Thoracic aorta (tissue), 2 donors: ENCODE results near the gene AFG1L. TPM values are rescaled to one million over a fixed set of nuclear protein-coding genes. Genes with fewer than 3 reads are reported as not detected.

Experiments
- ATAC-seq: fragments of 150-250 bp; one replicate; pipeline ENCODE4 v1.8.0; 2017; ENCODE audit warnings: low read depth; ENCODE audit not compliant: insufficient number of reproducible peaks, low FRiP score
- DNase-seq: peaks from one replicate; pipeline ENCODE4 v3.0.0-alpha.2; 2020; ENCODE audit warnings: low spot score
- H3K27ac ChIP-seq, 2 donors: fragments of 200-600 bp; sonication (generic); 1 replicate in 1 of 2; 2 replicates in 1 of 2; pipeline ENCODE4 v1.5.1; 2016; ENCODE audit warnings: mild to moderate bottlenecking in 2 of 2, moderate library complexity in 2 of 2
- H3K27me3 ChIP-seq: fragments of 200-600 bp; sonication (generic); replicated peaks from 2 replicates; pipeline ENCODE4 v1.6.0; 2016; ENCODE audit warnings: mild to moderate bottlenecking; ENCODE audit not compliant: insufficient read depth
- H3K36me3 ChIP-seq: fragments of 200-600 bp; sonication (generic); one replicate; pipeline ENCODE4 v1.5.1; 2016
- H3K4me1 ChIP-seq, 2 donors: fragments of 200-600 bp; sonication (generic); 1 replicate in 1 of 2; 2 replicates in 1 of 2; pipeline versions ENCODE4 v1.5.1 to v1.6.0; 2016; ENCODE audit warnings: low read depth in 2 of 2, mild to moderate bottlenecking in 1 of 2; ENCODE audit not compliant: control insufficient read depth in 1 of 2
- H3K4me3 ChIP-seq: fragments of 200-600 bp; sonication (generic); 2 replicates; pipeline ENCODE4 v1.5.1; 2016; ENCODE audit warnings: mild to moderate bottlenecking
- H3K9me3 ChIP-seq: fragments of 200-600 bp; sonication (generic); 2 replicates; pipeline ENCODE4 v1.5.1; 2016
- CTCF ChIP-seq: fragments of 200-600 bp; sonication (generic); IDR thresholded peaks from one replicate; pipeline ENCODE4 v1.5.1; 2019; ENCODE audit warnings: antibody characterized with exemption
- total RNA-seq, 2 donors: library from RNA; depleted of rRNA; stranded (reverse); fragments of >200 nt; gene quantifications; one replicate each; pipeline versions ENCODE4 v1.1.0 to v1.2.3, GENCODE V29; 2016

Gene AFG1L
- total RNA-seq, 2 donors from 2014 or later = 1.7 to 21.7 TPM

DNA sequence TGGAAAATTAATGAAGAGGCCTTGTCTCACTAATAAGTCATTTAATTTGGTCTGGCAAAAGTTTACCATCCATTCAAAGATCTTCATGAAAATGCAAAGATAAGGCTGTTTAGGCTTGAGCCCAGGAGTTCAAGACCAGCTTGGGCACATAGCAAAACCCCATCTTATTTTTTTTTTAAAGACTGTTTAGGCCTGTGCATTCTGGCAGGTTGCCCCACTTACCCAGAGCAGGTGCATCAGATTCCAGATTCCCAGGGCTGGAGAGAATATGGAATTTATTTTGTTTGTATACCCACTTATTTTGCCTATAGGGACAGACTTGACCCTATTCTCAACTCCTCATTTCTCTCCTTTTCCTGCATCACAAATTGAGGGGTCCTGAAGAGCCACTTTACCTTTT is 271.6 kb downstream of the AFG1L start:
- Histone ChIP-seq H3K27ac (peak overlapping the region; percentile 58 to 100), H3K9me3 (no peaks in the 10 kb centered on the region), H3K27me3 (no peaks in the 10 kb centered on the region), H3K4me1 (peaks cover 36 to 73% of the 10 kb centered on the region in 2 donors), H3K36me3 (peaks cover 28% of the 10 kb centered on the region), H3K4me3 (peak overlapping the region; percentile 98)
- no peak for TF ChIP-seq CTCF
- ATAC-seq = no peak
- no peak for DNase-seq

DNA sequence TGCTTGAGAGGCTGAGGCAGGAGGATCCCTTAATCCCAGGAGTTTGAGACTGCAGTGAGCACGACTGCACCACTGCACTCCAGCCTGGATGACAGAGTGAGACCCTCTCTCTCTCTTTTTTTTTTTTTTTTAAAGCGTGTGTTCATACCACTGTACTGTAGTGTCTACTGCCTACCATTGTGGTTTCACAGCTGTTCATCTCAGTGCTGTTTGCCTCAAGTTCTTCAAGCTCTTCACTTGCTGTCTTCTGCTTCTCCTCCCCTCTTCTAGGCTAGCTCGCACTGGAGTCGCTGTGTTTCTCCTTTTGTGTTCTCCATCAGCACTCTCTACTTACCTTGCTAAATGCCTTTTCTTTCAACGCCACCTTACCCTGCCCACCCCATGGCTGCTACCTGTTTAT is 273.2 kb downstream of the AFG1L start:
- TF ChIP-seq CTCF = no peak
- H3K27ac ChIP-seq = no peak overlapping the region
- no peaks in the 10 kb centered on the region for H3K9me3 ChIP-seq
- H3K4me1 ChIP-seq = peaks cover 47 to 83% of the 10 kb centered on the region in 2 donors
- H3K4me3 ChIP-seq = no peak overlapping the region
- H3K36me3 ChIP-seq = peaks cover 42% of the 10 kb centered on the region
- no peak for DNase-seq
- no peak for ATAC-seq
- H3K27me3 ChIP-seq = no peaks in the 10 kb centered on the region

- peaks cover 47 to 85% of the 10 kb centered on the region in 2 donors for H3K4me1 ChIP-seq
- ATAC-seq (no peak), DNase-seq (no peak)
- H3K36me3 ChIP-seq = peaks cover 42% of the 10 kb centered on the region
- H3K4me3 ChIP-seq = no peak overlapping the region
- H3K27me3 ChIP-seq = no peaks in the 10 kb centered on the region
- no peaks in the 10 kb centered on the region for H3K9me3 ChIP-seq
- no peak overlapping the region for H3K27ac ChIP-seq
- no peak for TF ChIP-seq CTCF
Measured at GRCh38 chr6:108568551-108569305, 273.9 kb downstream of the AFG1L start.

DNA sequence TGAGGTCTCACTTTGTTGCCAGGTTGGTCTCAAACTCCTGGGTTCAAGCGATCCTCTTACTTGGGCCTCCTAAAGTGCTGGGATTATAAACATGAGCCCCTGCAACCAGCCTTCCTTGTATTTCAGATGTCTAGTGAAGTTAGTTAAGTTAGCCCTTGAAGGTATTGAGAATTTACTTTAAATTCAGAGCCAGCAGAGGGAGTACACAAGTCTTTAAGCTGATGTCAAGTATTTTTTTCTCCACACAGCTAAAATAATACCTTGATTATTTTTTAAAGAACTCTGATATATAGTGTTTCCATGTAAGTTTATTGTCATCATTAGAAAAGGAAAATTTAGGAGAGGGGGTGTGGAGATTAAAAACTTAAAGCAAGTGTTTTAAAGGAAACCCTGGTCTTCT is 275.7 kb downstream of the AFG1L start:
- H3K4me1 ChIP-seq = peaks cover 51 to 87% of the 10 kb centered on the region in 2 donors
- no peak overlapping the region for H3K4me3 ChIP-seq
- DNase-seq = no peak
- ATAC-seq = no peak
- H3K9me3 ChIP-seq = no peaks in the 10 kb centered on the region
- no peak for TF ChIP-seq CTCF
- H3K36me3 ChIP-seq = peaks cover 42% of the 10 kb centered on the region
- no peaks in the 10 kb centered on the region for H3K27me3 ChIP-seq
- no peak overlapping the region for H3K27ac ChIP-seq

- Histone ChIP-seq H3K9me3 (no peaks in the 10 kb centered on the region), H3K36me3 (peaks cover 28% of the 10 kb centered on the region), H3K4me3 (peak overlapping the region; percentile 32), H3K27me3 (no peaks in the 10 kb centered on the region), H3K27ac (peak overlapping the region in 1 of 2 donors; percentile 18), H3K4me1 (peaks cover 60 to 89% of the 10 kb centered on the region in 2 donors)
- no peak for TF ChIP-seq CTCF
- ATAC-seq = no peak
- no peak for DNase-seq
Measured at GRCh38 chr6:108574457-108575141, 279.7 kb downstream of the AFG1L start.
